Astrocyte of the spinal cord (primary cell): Measurements from ENCODE around the gene PPAT.
"Not testable (repeated sequence)": the region's sequence is repeated elsewhere in the genome, so short reads cannot be mapped to it uniquely, and the experiment has no call there.

Experiments used
- DNase-seq: peaks from one replicate; pipeline ENCODE4 v3.0.0; 2011; ENCODE audit warnings: low read depth, low spot score
- H3K4me3 ChIP-seq: 2 replicates; pipeline ENCODE4 v1.5.1; 2011; ENCODE audit warnings: low read depth, mild to moderate bottlenecking, low read length, moderate library complexity
- CTCF ChIP-seq: IDR thresholded peaks from 2 replicates; pipeline ENCODE4 v1.5.1; 2012; ENCODE audit warnings: low read depth, mild to moderate bottlenecking, low read length, inconsistent platforms
- in situ Hi-C: cut with HindIII; loops from 2 replicates; pipeline ENCODE4 v1.10.0; 2017; ENCODE audit warnings: low sequenced_read_pairs

Gene PPAT

GRCh38 chr4:56467284-56468096, 32.1 kb upstream of the PPAT start, which contains the start of gene SRP72:
Gene SRP72, plus strand, starts transcription at chr4:56467617. Its CDS starts 19 bp downstream, at chr4:56467636.
- DNase-seq = peak; percentile 85
- H3K4me3 ChIP-seq = peak within 1 kb of the TSS; percentile 61
- no peak for TF ChIP-seq CTCF
- in situ Hi-C loops = no loop called here

- peak overlapping the region; percentile 61 for H3K4me3 ChIP-seq
- TF ChIP-seq CTCF = no peak
- in situ Hi-C loops = no loop called here
- no peak for DNase-seq
Observed at GRCh38 chr4:56466910-56467283, 31.5 kb upstream of the PPAT start.

GRCh38 chr4:56466296-56466761, 30.9 kb upstream of the PPAT start:
- H3K4me3 ChIP-seq = peak overlapping the region; percentile 61
- in situ Hi-C loops = not testable (repeated sequence)
- peak; percentile 32 for DNase-seq

- H3K4me3 ChIP-seq = peak overlapping the region; percentile 61
- TF ChIP-seq CTCF = no peak
- in situ Hi-C loops = no loop called here
- no peak for DNase-seq
Observed at GRCh38 chr4:56465599-56466295, 30.3 kb upstream of the PPAT start.

GRCh38 chr4:56464581-56464980, 29.2 kb upstream of the PPAT start:
- in situ Hi-C loops = no loop called here
- TF ChIP-seq CTCF = no peak

GRCh38 chr4:56463711-56464110, 28.3 kb upstream of the PPAT start:
- no peak for TF ChIP-seq CTCF
- in situ Hi-C loops = no loop called here
- no peak for DNase-seq
- no peak overlapping the region for H3K4me3 ChIP-seq

More at GRCh38 chr4:56464581-56464980, 29.2 kb upstream of the PPAT start:
- DNase-seq = no peak
- no peak overlapping the region for H3K4me3 ChIP-seq

- no peak for TF ChIP-seq CTCF
- H3K4me3 ChIP-seq = no peak overlapping the region
- no peak for DNase-seq
- in situ Hi-C loops = no loop called here
Observed at GRCh38 chr4:56462157-56462556, 26.7 kb upstream of the PPAT start.
